ENCODE data around the gene PAXX.
A peak's percentile ranks its signal among the peaks of the same experiment; 100 is the strongest.

Gene PAXX

DNA sequence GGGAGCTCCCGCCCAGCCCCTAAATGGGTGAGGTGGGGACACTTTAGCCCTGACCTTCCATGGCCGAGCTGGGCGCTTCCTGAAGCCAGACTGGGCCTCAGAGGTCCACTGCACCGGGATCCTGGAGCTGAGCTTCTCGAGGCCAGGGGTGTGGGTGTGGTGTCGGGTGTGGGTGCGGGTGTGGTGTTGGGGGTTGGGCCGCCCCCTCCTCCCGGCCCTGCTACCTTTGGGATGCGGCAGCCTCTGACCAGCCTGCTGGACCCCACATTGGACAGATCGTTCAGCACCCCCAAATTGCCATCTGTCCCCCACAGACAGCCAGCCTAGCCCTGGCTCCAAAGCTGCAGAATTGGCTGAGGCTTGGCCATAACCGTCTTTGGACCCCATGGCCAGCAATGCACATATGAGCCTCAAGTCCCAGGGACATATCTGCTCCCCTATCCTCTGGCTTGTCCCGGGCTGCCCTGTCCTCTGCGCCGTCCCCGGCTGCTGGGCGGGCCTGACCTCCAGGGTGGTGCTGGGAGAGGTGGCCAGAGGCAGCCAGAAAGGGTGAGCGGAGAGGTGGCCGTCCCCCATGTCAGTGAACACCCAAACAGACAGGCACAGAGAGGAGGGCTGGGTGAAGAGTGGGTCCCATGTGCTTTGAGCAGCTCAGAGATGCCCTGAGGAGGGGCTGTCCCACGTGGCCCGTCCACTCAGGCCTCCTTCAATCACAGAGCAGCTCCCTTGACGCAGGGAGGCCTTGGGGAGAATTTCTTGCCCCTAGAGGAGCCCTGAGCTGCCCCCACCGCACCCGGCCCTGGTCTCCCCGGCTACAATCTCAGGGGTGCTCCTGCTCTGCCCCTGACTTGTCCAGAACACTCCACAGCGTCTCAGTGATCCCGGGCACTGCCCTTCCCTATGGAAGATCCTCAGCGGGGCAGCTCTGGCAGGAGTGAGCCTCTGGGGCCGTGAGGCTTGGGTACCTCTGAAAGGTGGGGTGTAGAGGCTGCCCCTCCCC is 18.3 kb upstream of the PAXX start:
- TF ChIP-seq, protein P1, sequence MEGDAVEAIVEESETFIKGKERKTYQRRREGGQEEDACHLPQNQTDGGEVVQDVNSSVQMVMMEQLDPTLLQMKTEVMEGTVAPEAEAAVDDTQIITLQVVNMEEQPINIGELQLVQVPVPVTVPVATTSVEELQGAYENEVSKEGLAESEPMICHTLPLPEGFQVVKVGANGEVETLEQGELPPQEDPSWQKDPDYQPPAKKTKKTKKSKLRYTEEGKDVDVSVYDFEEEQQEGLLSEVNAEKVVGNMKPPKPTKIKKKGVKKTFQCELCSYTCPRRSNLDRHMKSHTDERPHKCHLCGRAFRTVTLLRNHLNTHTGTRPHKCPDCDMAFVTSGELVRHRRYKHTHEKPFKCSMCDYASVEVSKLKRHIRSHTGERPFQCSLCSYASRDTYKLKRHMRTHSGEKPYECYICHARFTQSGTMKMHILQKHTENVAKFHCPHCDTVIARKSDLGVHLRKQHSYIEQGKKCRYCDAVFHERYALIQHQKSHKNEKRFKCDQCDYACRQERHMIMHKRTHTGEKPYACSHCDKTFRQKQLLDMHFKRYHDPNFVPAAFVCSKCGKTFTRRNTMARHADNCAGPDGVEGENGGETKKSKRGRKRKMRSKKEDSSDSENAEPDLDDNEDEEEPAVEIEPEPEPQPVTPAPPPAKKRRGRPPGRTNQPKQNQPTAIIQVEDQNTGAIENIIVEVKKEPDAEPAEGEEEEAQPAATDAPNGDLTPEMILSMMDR (IDR thresholded peaks at IDR 0.05) = no peak
- H3K36me3 Mint-ChIP-seq (ENCODE audit: low read depth) = no peaks in the 10 kb centered on the region
- peaks cover 5% of the 10 kb centered on the region for H3K4me1 Mint-ChIP-seq
- H3K27me3 Mint-ChIP-seq (ENCODE audit: low read depth, poor library complexity) = peaks cover 23% of the 10 kb centered on the region
- H3K4me3 Mint-ChIP-seq = no peak overlapping the region
- no peak for DNase-seq
- H3K9me3 Mint-ChIP-seq = no peaks in the 10 kb centered on the region
- no peak overlapping the region for H3K27ac Mint-ChIP-seq

DNA sequence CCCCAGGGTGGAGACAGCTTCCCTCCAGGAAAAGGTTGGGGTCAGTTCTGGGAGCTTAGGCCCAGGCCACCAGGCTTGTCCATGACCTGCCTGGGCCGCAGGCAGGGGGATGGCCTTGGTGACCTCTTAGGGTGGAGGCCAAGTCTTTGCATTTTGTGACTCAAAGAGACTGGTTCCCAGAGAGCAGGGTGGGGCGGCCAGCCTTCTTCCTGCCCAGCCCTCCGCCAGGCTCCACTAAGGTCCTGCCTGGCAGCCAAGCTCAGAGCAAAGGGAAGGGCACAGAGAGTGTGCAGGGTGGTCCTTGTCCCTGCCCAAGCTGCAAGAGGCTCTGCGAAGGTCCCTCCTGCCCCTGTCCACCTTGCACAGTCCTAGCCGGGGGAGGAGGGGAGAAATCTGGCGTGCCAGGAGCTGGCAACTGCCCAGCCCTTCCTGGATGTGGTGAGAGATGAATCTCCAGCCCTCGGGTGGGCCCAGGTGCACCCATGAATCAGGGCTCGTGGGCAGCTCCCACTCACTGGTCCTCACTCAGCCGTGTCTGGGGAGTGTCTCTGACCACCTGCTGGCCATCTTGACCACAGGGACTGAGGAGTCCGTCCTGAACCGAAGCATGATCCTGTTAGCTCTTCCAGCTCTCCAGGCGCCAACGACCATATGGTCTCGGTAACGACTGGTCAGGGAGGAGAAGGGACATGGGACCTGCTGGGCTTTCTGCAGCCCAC is 17.2 kb upstream of the PAXX start:
- H3K9me3 Mint-ChIP-seq = no peaks in the 10 kb centered on the region
- H3K4me1 Mint-ChIP-seq = peaks cover 5% of the 10 kb centered on the region
- H3K27ac Mint-ChIP-seq = no peak overlapping the region
- DNase-seq = no peak
- H3K4me3 Mint-ChIP-seq = no peak overlapping the region
- TF ChIP-seq, protein P1 (IDR thresholded peaks at IDR 0.05) = no peak
- no peaks in the 10 kb centered on the region for H3K36me3 Mint-ChIP-seq (ENCODE audit: low read depth)
- peaks cover 23% of the 10 kb centered on the region for H3K27me3 Mint-ChIP-seq (ENCODE audit: low read depth, poor library complexity)

DNA sequence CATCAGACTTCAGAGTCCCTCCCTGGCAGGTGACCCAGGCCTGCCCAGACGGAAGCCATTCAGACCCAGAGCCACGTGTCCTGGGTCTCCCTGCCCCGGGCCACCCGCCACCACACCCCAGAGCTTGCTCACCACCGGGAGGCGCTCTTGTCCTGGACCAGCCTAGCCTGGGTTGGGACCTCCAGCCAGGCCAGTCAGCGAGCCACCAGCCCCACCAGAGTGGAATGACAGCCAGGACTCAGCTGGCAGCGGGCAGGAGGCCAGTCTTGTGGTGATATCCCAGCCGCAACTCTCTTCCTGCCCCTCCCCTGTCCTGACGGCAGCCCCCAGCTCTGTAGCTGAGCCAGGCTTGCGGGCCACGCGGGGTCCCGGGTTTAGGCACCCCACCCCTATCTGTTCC is 16.6 kb upstream of the PAXX start:
- DNase-seq = peak; percentile 41
- Mint-ChIP-seq H3K27me3 (ENCODE audit: low read depth, poor library complexity) (peaks cover 23% of the 10 kb centered on the region), H3K4me3 (no peak overlapping the region), H3K4me1 (peaks cover 7% of the 10 kb centered on the region), H3K36me3 (ENCODE audit: low read depth) (no peaks in the 10 kb centered on the region), H3K27ac (no peak overlapping the region), H3K9me3 (no peaks in the 10 kb centered on the region)
- TF ChIP-seq, protein P1 (IDR thresholded peaks at IDR 0.05) = no peak

DNA sequence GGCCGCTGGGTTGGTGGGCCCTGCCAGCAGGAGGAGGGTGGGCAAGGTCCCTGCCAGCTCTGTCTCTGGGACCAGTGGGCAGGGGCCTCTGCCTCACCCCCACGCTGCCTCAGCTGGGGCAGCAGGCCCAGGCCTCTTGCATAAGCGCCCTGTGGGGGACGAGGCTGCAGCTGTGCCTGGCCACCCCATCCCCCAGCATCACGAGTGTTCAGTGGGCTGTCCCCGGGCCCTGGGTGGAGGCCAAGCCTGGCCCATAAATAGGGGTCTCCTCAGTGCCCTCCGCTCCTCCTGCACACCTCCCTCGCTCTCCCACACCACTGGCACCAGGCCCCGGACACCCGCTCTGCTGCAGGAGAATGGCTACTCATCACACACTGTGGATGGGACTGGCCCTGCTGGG is 15.0 kb upstream of the PAXX start, which contains the start of gene PTGDS:
TSS of gene PTGDS (plus strand) at position 282 of the 400 bp plus-strand sequence. CDS start at position 357, 75 bp downstream.
- no peak for DNase-seq
- TF ChIP-seq, protein P1 (IDR thresholded peaks at IDR 0.05) = no peak
- Mint-ChIP-seq H3K4me1 (peaks cover 8% of the 10 kb centered on the region), H3K27ac (no peak within 1 kb of the TSS), H3K27me3 (ENCODE audit: low read depth, poor library complexity) (peaks cover 27% of the 10 kb centered on the region), H3K4me3 (peak within 1 kb of the TSS; percentile 60), H3K36me3 (ENCODE audit: low read depth) (no peaks in the 10 kb centered on the region), H3K9me3 (no peaks in the 10 kb centered on the region)

DNA sequence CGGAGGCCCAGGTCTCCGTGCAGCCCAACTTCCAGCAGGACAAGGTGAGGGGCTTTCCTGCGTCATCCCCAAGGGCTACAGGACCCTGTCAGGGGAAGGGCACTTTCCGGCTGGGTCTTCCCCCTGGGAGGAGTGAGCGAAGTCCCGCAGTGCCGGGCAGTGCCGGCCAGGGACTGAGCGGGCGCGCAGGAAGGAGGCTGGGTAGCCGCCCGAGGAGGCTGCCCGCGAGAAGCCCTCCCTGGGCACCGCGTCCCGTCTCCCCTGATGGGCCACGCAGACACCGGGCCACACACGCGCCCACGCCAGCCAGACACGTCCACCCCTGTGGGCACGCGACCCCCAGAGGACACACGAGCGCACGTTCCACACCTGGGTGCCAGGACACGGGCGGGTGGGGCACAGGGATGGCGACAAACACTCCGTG is 14.6 kb upstream of the PAXX start:
- DNase-seq = peak; percentile 41
- TF ChIP-seq, protein P1 (IDR thresholded peaks at IDR 0.05) = no peak
- H3K27me3 Mint-ChIP-seq (ENCODE audit: low read depth, poor library complexity) = peaks cover 27% of the 10 kb centered on the region
- peaks cover 8% of the 10 kb centered on the region for H3K4me1 Mint-ChIP-seq
- peak overlapping the region; percentile 60 for H3K4me3 Mint-ChIP-seq
- no peaks in the 10 kb centered on the region for H3K9me3 Mint-ChIP-seq
- no peaks in the 10 kb centered on the region for H3K36me3 Mint-ChIP-seq (ENCODE audit: low read depth)
- H3K27ac Mint-ChIP-seq = no peak overlapping the region
